Measurements from ENCODE around the gene SEPTIN5. TPM values are rescaled to one million over a fixed set of nuclear protein-coding genes. Genes with fewer than 3 reads are reported as not detected.

SEPTIN5 gene
- total RNA-seq (5.2 TPM), polyA plus RNA-seq (not detected)

- H3K9me3 ChIP-seq (ENCODE audit: control insufficient read depth in 2 of 2, low read length in 2 of 2) = no peaks in the 10 kb centered on the region
- peaks cover 0 to 9% (median 0%) of the 10 kb centered on the region in 4 donors for H3K4me1 Mint-ChIP-seq
- peaks cover 6% of the 10 kb centered on the region for H3K27me3 ChIP-seq (ENCODE audit: control insufficient read depth, insufficient read depth, low read length)
- no peaks in the 10 kb centered on the region for H3K36me3 ChIP-seq (ENCODE audit: control insufficient read depth, insufficient read depth, low read length)
- peak within 1 kb of the TSS; percentile 63 to 75 (median 70) for H3K4me3 Mint-ChIP-seq
- H3K9me3 Mint-ChIP-seq = no peaks in the 10 kb centered on the region
- H3K36me3 Mint-ChIP-seq = no peaks in the 10 kb centered on the region
- no peak for ATAC-seq (ENCODE audit: low read depth in 2 of 2)
- no peak for DNase-seq
- H3K27ac ChIP-seq (ENCODE audit: insufficient read depth, low read length, poor library complexity, severe bottlenecking) = no peak within 1 kb of the TSS
- peaks cover 16% of the 10 kb centered on the region for H3K4me1 ChIP-seq (ENCODE audit: control insufficient read depth, insufficient read depth, low read length, poor library complexity, severe bottlenecking)
- H3K27me3 Mint-ChIP-seq = peaks cover 15% of the 10 kb centered on the region
- no peak within 1 kb of the TSS for H3K27ac Mint-ChIP-seq
- H3K4me3 ChIP-seq (ENCODE audit: low read depth, low read length) = no peak within 1 kb of the TSS
Observed at GRCh38 chr22:19714312-19715187, at the start of gene SEPTIN5. Gene SEPTIN5 (plus strand): TSS chr22:19714503. CDS start chr22:19714589, 86 bp downstream.

GRCh38 chr22:19664951-19665783 lies 49.1 kb upstream of the SEPTIN5 start:
- DNase-seq = no peak
- Mint-ChIP-seq H3K4me1 (peaks cover 0 to 3% (median 0%) of the 10 kb centered on the region in 4 donors), H3K36me3 (no peaks in the 10 kb centered on the region), H3K4me3 (no peak overlapping the region), H3K27ac (no peak overlapping the region), H3K27me3 (peaks cover 7% of the 10 kb centered on the region), H3K9me3 (no peaks in the 10 kb centered on the region)
- Histone ChIP-seq H3K36me3 (ENCODE audit: control insufficient read depth, insufficient read depth, low read length) (no peaks in the 10 kb centered on the region), H3K27ac (ENCODE audit: insufficient read depth, low read length, poor library complexity, severe bottlenecking) (no peak overlapping the region), H3K27me3 (ENCODE audit: control insufficient read depth, insufficient read depth, low read length) (no peaks in the 10 kb centered on the region), H3K9me3 (ENCODE audit: control insufficient read depth in 2 of 2, low read length in 2 of 2) (no peaks in the 10 kb centered on the region), H3K4me1 (ENCODE audit: control insufficient read depth, insufficient read depth, low read length, poor library complexity, severe bottlenecking) (no peaks in the 10 kb centered on the region), H3K4me3 (ENCODE audit: low read depth, low read length) (no peak overlapping the region)
- no peak for ATAC-seq (ENCODE audit: low read depth in 2 of 2)

DNA sequence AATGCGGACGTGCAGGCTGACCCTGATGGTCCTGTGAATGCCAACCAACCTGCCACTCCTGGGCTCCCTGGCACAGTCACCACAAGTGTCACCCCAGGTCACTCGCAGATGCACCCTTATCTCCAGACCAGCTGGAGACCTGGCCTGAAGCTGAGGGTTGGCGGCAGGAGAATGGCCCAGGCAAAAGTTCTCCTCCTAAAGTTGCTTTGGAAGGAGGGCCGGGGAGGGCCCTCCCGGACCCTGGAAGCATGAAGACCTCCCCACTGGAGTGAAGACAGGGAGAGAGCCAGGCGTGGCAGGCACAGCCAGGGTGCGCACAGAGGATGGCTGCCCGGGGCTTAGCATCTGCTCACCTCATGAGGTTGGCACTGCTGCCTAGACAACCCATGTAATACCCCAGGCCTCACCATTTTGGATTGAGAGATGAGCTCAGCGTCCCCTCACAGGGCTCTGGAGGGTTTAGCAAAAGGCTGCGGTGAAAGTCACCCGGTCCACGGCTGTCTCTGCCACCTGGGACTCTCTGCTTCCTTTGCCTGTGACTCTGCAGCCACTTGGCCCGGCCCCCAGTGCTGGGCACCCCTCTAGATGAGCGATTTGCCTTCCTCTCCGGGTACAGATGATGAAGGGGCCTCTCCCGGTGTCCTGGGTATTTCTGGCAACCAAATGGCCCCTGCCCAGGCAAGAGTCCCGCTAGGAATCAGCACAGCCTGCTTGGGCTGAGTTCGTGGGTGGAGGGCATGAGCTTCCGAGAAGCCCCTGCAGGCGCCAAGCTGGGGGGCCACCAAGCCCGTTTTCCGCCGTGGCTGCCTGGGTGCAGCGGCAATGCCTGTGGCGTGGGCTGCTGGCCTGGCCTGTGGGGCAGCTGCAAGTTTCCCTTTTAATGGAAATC lies 48.3 kb upstream of the SEPTIN5 start:
- Histone ChIP-seq H3K36me3 (ENCODE audit: control insufficient read depth, insufficient read depth, low read length) (no peaks in the 10 kb centered on the region), H3K9me3 (ENCODE audit: control insufficient read depth in 2 of 2, low read length in 2 of 2) (no peaks in the 10 kb centered on the region), H3K27me3 (ENCODE audit: control insufficient read depth, insufficient read depth, low read length) (peaks cover 2% of the 10 kb centered on the region), H3K27ac (ENCODE audit: insufficient read depth, low read length, poor library complexity, severe bottlenecking) (no peak overlapping the region), H3K4me3 (ENCODE audit: low read depth, low read length) (no peak overlapping the region), H3K4me1 (ENCODE audit: control insufficient read depth, insufficient read depth, low read length, poor library complexity, severe bottlenecking) (no peaks in the 10 kb centered on the region)
- Mint-ChIP-seq H3K9me3 (no peaks in the 10 kb centered on the region), H3K36me3 (no peaks in the 10 kb centered on the region), H3K27ac (no peak overlapping the region), H3K27me3 (peaks cover 7% of the 10 kb centered on the region), H3K4me3 (no peak overlapping the region), H3K4me1 (peaks cover 0 to 3% (median 0%) of the 10 kb centered on the region in 4 donors)
- ATAC-seq (ENCODE audit: low read depth in 2 of 2) (no peak), DNase-seq (no peak)

- no peaks in the 10 kb centered on the region for H3K36me3 Mint-ChIP-seq
- no peak overlapping the region for H3K4me3 Mint-ChIP-seq
- no peaks in the 10 kb centered on the region for H3K9me3 ChIP-seq (ENCODE audit: control insufficient read depth in 2 of 2, low read length in 2 of 2)
- H3K4me1 ChIP-seq (ENCODE audit: control insufficient read depth, insufficient read depth, low read length, poor library complexity, severe bottlenecking) = no peaks in the 10 kb centered on the region
- no peak overlapping the region for H3K27ac ChIP-seq (ENCODE audit: insufficient read depth, low read length, poor library complexity, severe bottlenecking)
- no peak for ATAC-seq (ENCODE audit: low read depth in 2 of 2)
- H3K27me3 Mint-ChIP-seq = peaks cover 8% of the 10 kb centered on the region
- peaks cover 0 to 3% (median 0%) of the 10 kb centered on the region in 4 donors for H3K4me1 Mint-ChIP-seq
- no peak overlapping the region for H3K27ac Mint-ChIP-seq
- H3K9me3 Mint-ChIP-seq = no peaks in the 10 kb centered on the region
- DNase-seq = no peak
- no peak overlapping the region for H3K4me3 ChIP-seq (ENCODE audit: low read depth, low read length)
- H3K27me3 ChIP-seq (ENCODE audit: control insufficient read depth, insufficient read depth, low read length) = peaks cover 8% of the 10 kb centered on the region
- H3K36me3 ChIP-seq (ENCODE audit: control insufficient read depth, insufficient read depth, low read length) = no peaks in the 10 kb centered on the region
Observed at GRCh38 chr22:19666673-19667593, 47.4 kb upstream of the SEPTIN5 start.

GRCh38 chr22:19667872-19668740 lies 46.2 kb upstream of the SEPTIN5 start:
- DNase-seq (no peak), ATAC-seq (ENCODE audit: low read depth in 2 of 2) (no peak)
- H3K27me3 Mint-ChIP-seq = peaks cover 20% of the 10 kb centered on the region
- no peaks in the 10 kb centered on the region for H3K36me3 ChIP-seq (ENCODE audit: control insufficient read depth, insufficient read depth, low read length)
- H3K9me3 ChIP-seq (ENCODE audit: control insufficient read depth in 2 of 2, low read length in 2 of 2) = no peaks in the 10 kb centered on the region
- H3K27me3 ChIP-seq (ENCODE audit: control insufficient read depth, insufficient read depth, low read length) = peaks cover 8% of the 10 kb centered on the region
- no peaks in the 10 kb centered on the region for H3K4me1 ChIP-seq (ENCODE audit: control insufficient read depth, insufficient read depth, low read length, poor library complexity, severe bottlenecking)
- no peaks in the 10 kb centered on the region for H3K36me3 Mint-ChIP-seq
- no peak overlapping the region for H3K27ac ChIP-seq (ENCODE audit: insufficient read depth, low read length, poor library complexity, severe bottlenecking)
- no peak overlapping the region for H3K4me3 ChIP-seq (ENCODE audit: low read depth, low read length)
- no peak overlapping the region for H3K27ac Mint-ChIP-seq
- peaks cover 0 to 2% (median 0%) of the 10 kb centered on the region in 4 donors for H3K4me1 Mint-ChIP-seq
- no peaks in the 10 kb centered on the region for H3K9me3 Mint-ChIP-seq
- H3K4me3 Mint-ChIP-seq = no peak overlapping the region

- H3K27ac Mint-ChIP-seq = no peak overlapping the region
- H3K4me3 ChIP-seq (ENCODE audit: low read depth, low read length) = no peak overlapping the region
- no peak overlapping the region for H3K27ac ChIP-seq (ENCODE audit: insufficient read depth, low read length, poor library complexity, severe bottlenecking)
- ATAC-seq (ENCODE audit: low read depth in 2 of 2) = no peak
- H3K27me3 ChIP-seq (ENCODE audit: control insufficient read depth, insufficient read depth, low read length) = peaks cover 8% of the 10 kb centered on the region
- H3K27me3 Mint-ChIP-seq = peaks cover 23% of the 10 kb centered on the region
- H3K9me3 Mint-ChIP-seq = no peaks in the 10 kb centered on the region
- no peak for DNase-seq
- H3K4me1 Mint-ChIP-seq = no peaks in the 10 kb centered on the region
- no peaks in the 10 kb centered on the region for H3K9me3 ChIP-seq (ENCODE audit: control insufficient read depth in 2 of 2, low read length in 2 of 2)
- H3K36me3 Mint-ChIP-seq = no peaks in the 10 kb centered on the region
- no peaks in the 10 kb centered on the region for H3K4me1 ChIP-seq (ENCODE audit: control insufficient read depth, insufficient read depth, low read length, poor library complexity, severe bottlenecking)
- no peak overlapping the region for H3K4me3 Mint-ChIP-seq
- H3K36me3 ChIP-seq (ENCODE audit: control insufficient read depth, insufficient read depth, low read length) = no peaks in the 10 kb centered on the region
Observed at GRCh38 chr22:19668748-19669147, 45.6 kb upstream of the SEPTIN5 start.
